ENCODE measurements around the gene NKIRAS2. TPM values are rescaled to one million over a fixed set of nuclear protein-coding genes. Genes with fewer than 3 reads are reported as not detected.
"Not testable (repeated sequence)": the region's sequence is repeated elsewhere in the genome, so short reads cannot be mapped to it uniquely, and the experiment has no call there.

The NKIRAS2 gene
- total RNA-seq, 2 donors from 2014 or later, result 14.3 to 15.6 TPM

DNA sequence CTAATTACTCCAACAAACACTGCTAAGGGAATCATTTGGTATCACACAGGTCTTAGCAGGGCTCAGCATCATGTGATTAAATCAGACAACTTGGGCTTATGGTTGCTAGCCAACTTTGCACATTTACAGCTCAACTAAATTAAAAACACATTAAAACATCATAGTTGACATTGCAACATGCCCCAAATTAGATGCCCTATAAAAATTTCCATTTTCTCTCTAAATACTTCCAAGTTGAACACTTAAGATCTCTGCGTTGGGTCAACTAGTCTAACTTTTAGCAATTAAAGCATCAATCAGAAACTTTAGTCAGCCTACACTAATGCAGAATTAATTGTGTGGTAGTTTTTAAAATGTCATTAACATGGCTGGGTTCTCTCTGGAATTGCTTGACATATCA is 14.7 kb upstream of the NKIRAS2 start:
- ATAC-seq, result no peak
- Mint-ChIP-seq H3K27ac (no peak overlapping the region), H3K4me3 (no peak overlapping the region), H3K4me1 (peaks cover 21% of the 10 kb centered on the region), H3K36me3 (ENCODE audit: low read depth) (no peaks in the 10 kb centered on the region), H3K27me3 (no peaks in the 10 kb centered on the region)
- no peaks in the 10 kb centered on the region for H3K9me3 ChIP-seq (ENCODE audit: control insufficient read depth, low read length, poor library complexity, severe bottlenecking)
- DNase-seq, result no peak

DNA sequence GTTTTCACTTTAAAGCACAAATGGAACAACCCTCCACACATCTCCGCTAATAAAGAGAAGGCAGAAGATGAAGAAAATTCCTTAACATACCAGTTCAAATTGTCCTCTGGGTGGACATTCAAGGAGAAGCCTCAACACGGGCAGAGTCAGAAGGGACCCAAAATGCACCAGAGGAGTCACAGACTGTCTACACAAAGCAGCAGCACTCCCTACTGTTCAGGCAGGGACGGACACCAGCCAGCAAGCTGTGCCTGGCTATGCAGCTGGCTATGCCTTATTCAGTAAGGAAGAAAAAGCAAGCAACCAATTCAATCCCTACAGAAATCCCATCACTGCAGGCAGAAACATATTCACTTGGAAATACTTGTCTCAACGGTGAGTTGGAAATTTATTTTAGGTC is 10.7 kb upstream of the NKIRAS2 start:
- Mint-ChIP-seq H3K4me3 (no peak overlapping the region), H3K36me3 (ENCODE audit: low read depth) (no peaks in the 10 kb centered on the region), H3K27me3 (no peaks in the 10 kb centered on the region), H3K27ac (peak overlapping the region; percentile 63), H3K4me1 (peaks cover 36% of the 10 kb centered on the region)
- H3K9me3 ChIP-seq (ENCODE audit: control insufficient read depth, low read length, poor library complexity, severe bottlenecking), result no peaks in the 10 kb centered on the region
- DNase-seq (no peak), ATAC-seq (no peak)

DNA sequence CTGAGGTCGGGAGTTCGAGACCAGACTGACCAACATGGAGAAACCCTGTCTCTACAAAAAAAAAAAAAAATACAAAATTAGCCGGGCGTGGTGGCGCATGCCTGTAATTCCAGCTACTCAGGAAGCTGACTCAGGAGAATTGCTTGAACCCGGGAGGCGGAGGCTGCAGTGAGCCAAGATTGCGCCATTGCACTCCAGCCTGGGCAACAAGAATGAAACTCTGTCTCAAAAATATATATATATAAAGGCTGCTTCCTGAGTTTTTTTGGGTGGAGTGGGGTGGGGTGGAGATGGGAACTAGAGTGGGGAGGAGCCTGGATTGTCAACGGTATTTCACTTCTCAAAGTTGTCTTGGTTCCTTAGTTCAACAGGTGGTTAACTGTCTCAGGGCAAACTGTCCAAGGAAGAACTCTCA is 9.6 kb upstream of the NKIRAS2 start:
- not testable (repeated sequence) for ATAC-seq; H3K9me3 ChIP-seq (ENCODE audit: control insufficient read depth, low read length, poor library complexity, severe bottlenecking); DNase-seq; H3K36me3 Mint-ChIP-seq (ENCODE audit: low read depth); H3K4me3 Mint-ChIP-seq; H3K27me3 Mint-ChIP-seq
- Mint-ChIP-seq H3K4me1 (peaks cover 37% of the 10 kb centered on the region), H3K27ac (peak overlapping the region; percentile 29)

DNA sequence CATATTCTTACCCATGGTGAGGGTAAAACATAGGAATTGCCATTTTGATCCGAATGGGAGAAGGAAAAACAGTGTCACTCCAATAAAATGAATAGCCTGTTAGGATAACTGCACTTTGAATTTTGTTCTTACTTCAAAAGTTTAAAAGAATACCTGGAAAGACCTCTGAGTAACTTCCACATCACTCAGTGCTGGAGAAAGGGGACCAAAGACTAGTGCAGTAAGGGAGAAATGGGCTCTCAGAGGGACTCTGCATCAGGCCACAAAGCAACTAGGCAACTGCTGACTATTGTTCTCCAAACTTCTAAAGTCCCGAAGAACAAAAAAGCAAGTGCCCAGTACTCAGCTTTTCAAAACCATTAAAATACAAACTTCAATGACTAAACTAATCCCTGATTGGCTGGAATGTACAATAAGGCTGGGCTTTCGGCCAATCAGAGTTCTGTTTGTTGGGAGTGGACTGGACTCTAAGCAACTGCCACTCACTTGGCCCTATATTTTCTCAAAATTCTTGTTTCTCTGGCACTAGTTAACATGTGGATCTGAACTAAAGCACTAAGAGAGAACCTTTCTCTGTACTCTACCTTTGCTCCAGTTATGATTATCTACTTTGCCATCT is 8.9 kb upstream of the NKIRAS2 start:
- H3K9me3 ChIP-seq (ENCODE audit: control insufficient read depth, low read length, poor library complexity, severe bottlenecking), result no peaks in the 10 kb centered on the region
- H3K27me3 Mint-ChIP-seq, result no peaks in the 10 kb centered on the region
- ATAC-seq (no peak), DNase-seq (no peak)
- H3K4me3 Mint-ChIP-seq, result no peak overlapping the region
- peaks cover 37% of the 10 kb centered on the region for H3K4me1 Mint-ChIP-seq
- peak overlapping the region; percentile 32 for H3K27ac Mint-ChIP-seq
- no peaks in the 10 kb centered on the region for H3K36me3 Mint-ChIP-seq (ENCODE audit: low read depth)

DNA sequence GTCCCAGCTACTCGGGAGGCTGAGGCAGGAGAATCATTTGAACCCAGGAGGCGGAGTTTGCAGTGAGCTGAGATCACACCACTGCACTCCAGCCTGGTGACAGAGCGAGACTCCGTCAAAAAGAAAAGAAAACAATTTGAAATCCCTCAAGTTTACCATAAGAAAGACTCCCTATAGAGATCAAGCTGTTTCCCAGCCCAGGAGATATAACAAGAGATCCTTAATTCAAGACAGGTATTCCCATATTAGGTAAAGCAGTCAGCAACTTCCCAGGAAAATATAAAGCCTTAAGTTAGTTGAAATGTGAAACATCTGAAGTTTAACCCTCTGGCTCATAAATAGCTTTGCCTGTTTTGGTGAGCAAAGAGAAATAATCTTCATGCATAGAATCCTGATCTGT is 7.5 kb upstream of the NKIRAS2 start:
- H3K27me3 Mint-ChIP-seq; H3K36me3 Mint-ChIP-seq (ENCODE audit: low read depth); H3K9me3 ChIP-seq (ENCODE audit: control insufficient read depth, low read length, poor library complexity, severe bottlenecking); DNase-seq; ATAC-seq: not testable (repeated sequence)
- Mint-ChIP-seq H3K4me1 (peaks cover 40% of the 10 kb centered on the region), H3K4me3 (peak overlapping the region; percentile 53), H3K27ac (peak overlapping the region; percentile 32)

DNA sequence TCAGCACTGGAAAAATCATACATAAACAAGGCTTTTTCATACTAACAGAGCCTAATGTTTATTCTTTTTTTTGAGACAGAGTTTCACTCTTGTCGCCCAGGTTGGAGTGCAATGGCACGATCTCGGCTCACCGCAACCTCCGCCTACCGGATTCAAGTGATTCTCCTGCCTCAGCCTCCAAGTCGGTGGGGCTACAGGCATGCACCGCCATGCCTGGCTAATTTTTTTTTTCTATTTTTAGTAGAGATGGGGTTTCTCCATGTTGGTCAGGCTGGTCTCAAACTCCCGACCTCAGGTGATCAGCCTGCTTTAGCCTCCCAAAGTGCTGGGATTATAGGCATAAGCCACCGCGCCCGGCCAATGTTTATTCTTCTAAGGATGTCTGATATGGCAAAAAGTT is 6.2 kb upstream of the NKIRAS2 start:
- peak overlapping the region; percentile 6 for H3K27ac Mint-ChIP-seq
- H3K27me3 Mint-ChIP-seq, H3K4me3 Mint-ChIP-seq: not testable (repeated sequence)

DNA sequence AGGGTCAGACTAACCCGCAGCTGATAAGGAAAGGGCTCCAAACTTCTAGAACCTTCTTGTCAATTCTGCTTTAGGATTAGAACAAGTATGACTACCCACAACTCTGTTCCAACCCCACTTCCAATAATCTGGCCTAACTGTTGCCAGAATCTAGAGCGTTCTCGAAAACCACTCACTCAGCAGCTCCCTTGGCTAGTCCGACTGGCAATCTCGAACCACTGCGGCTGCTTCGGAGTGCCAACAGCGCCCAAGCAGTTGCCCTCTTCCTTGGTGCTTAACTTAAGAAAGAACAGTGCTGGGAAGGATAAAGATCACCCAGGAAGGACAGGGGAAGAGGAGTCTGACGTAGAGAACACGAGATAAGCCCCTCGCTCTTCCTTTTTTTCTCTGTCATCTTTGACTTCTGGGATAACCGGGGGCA is 3.5 kb upstream of the NKIRAS2 start:
- DNase-seq, result no peak
- ATAC-seq, result no peak
- peak overlapping the region; percentile 99 for H3K27ac Mint-ChIP-seq
- no peaks in the 10 kb centered on the region for H3K9me3 ChIP-seq (ENCODE audit: control insufficient read depth, low read length, poor library complexity, severe bottlenecking)
- no peaks in the 10 kb centered on the region for H3K27me3 Mint-ChIP-seq
- peaks cover 46% of the 10 kb centered on the region for H3K4me1 Mint-ChIP-seq
- peaks cover 3% of the 10 kb centered on the region for H3K36me3 Mint-ChIP-seq (ENCODE audit: low read depth)
- H3K4me3 Mint-ChIP-seq, result peak overlapping the region; percentile 98

More for the DNA sequence above, 6.2 kb upstream of the NKIRAS2 start:
- DNase-seq; H3K9me3 ChIP-seq (ENCODE audit: control insufficient read depth, low read length, poor library complexity, severe bottlenecking); H3K36me3 Mint-ChIP-seq (ENCODE audit: low read depth); ATAC-seq: not testable (repeated sequence)
- H3K4me1 Mint-ChIP-seq, result peaks cover 44% of the 10 kb centered on the region

DNA sequence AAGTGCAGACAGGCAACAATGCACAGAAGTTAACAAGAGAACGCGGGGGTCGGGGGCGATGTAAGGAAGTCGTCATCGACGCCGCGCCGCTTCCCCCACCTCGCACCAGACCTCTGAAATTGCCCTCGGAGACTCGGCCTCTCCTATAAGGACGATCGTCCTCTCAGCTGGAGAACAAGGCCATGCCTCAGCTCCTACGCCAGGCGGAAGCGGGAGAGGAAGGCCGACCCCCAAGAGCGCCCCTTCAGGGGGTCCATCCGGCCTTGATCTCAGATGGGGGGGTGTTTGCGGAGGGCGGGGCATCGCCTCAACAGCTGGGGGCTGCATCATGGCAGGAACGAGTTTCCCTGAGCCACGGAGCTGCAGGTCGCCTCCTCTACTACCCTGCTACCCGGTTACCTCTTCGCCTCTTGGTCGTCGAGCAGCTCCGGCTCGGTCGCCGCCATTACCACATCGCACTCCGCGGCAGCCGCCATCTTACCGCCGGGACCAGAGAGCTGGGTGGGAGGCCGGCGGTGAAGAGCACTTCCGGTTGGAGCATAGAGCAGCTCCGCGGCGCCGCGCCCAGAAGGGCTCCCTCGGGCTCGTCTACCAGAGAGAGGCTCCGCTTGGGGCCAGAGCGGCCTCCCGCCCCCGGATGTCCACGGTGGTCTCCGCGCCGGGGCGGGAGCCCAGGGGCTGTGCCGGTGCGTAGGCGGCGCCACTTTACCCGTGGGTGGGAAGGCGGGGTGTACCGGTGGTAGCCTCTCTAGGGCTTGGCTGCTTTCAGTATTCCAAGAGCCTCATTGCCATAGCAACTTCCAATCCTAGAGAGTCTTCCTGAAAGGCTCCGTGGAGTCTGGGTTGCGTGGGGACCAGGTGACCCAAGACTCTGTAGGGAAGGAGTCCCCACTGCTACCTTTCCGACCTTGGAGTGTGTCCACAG is 2.7 kb upstream of the NKIRAS2 start, which contains the start of gene DNAJC7:
TSS of gene DNAJC7 (minus strand) at position 499 of the 925 bp plus-strand sequence. CDS start at position 476, 23 bp downstream.
- peaks cover 44% of the 10 kb centered on the region for H3K4me1 Mint-ChIP-seq
- H3K4me3 Mint-ChIP-seq, result peak within 1 kb of the TSS; percentile 98
- DNase-seq (peak; percentile 80 to 85 (median 81)), ATAC-seq (peak; percentile 88)
- H3K27me3 Mint-ChIP-seq, result no peaks in the 10 kb centered on the region
- peak within 1 kb of the TSS; percentile 99 for H3K27ac Mint-ChIP-seq
- peaks cover 5% of the 10 kb centered on the region for H3K36me3 Mint-ChIP-seq (ENCODE audit: low read depth)
- no peaks in the 10 kb centered on the region for H3K9me3 ChIP-seq (ENCODE audit: control insufficient read depth, low read length, poor library complexity, severe bottlenecking)

DNA sequence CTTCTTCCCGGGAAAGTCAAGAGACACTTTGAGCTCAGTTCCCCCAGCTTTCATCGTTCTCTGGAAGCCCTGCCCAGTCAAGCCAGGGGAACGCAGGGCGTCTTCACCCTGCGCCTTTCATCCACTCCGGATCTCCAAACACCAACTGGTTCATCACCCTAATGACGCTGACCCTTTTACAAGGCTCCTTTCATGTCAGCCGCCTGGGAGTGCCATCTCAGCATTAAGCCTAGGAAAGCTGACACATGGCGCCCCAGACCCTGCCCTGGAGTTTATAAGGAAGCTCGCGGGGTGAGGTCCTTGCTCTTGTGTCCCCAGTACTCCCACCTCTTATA is 2.1 kb upstream of the NKIRAS2 start:
- ATAC-seq, result no peak
- H3K36me3 Mint-ChIP-seq (ENCODE audit: low read depth), result peaks cover 7% of the 10 kb centered on the region

DNA sequence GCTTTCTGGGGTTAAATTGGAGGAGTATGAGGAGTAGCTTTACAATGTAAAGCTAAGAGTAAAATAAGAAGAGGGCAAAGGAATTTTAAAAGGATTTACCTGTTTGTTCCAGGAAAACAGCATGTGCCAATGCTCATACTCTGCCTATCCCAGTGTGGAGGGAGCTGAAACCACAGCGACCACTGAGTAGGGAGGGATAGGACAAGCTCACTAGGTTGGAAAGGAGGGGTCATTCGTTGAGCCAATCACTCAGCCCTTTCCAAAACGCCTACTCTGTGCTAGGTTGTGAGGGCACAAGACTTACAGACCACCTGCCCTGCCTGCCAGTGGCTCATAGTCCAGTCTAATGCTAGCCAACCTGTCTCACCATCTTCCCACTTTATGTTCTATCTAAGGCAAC is 1.6 kb upstream of the NKIRAS2 start:
- H3K27ac Mint-ChIP-seq, result peak overlapping the region; percentile 99

More for the DNA sequence above, 2.1 kb upstream of the NKIRAS2 start:
- no peaks in the 10 kb centered on the region for H3K9me3 ChIP-seq (ENCODE audit: control insufficient read depth, low read length, poor library complexity, severe bottlenecking)
- peak overlapping the region; percentile 99 for H3K27ac Mint-ChIP-seq
- H3K4me1 Mint-ChIP-seq, result peaks cover 44% of the 10 kb centered on the region
- DNase-seq, result no peak
- peak overlapping the region; percentile 98 for H3K4me3 Mint-ChIP-seq
- H3K27me3 Mint-ChIP-seq, result no peaks in the 10 kb centered on the region

DNA sequence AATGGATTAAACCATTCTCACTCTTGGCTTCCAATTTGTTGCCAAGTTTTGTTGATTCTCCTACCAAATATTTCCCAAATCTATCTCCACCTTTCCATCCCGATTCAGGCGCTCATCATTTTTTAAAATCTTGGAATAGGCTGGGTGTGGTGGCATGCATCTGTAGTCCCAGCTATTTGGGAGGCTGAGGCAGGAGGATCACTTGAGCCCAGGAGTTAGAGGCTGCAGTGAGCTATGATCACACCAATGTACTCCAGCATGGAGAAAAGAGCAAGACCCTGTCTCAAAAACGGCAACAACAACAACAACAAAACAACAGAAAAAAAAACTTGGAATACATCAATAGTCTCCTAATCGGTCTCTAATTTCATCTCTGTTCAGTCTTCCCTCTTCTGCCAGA is 902 bp upstream of the NKIRAS2 start:
- H3K9me3 ChIP-seq (ENCODE audit: control insufficient read depth, low read length, poor library complexity, severe bottlenecking), result no peaks in the 10 kb centered on the region
- DNase-seq (no peak), ATAC-seq (no peak)
- Mint-ChIP-seq H3K27ac (no peak overlapping the region), H3K4me1 (peaks cover 38% of the 10 kb centered on the region), H3K36me3 (ENCODE audit: low read depth) (peaks cover 7% of the 10 kb centered on the region), H3K4me3 (peak overlapping the region; percentile 98), H3K27me3 (no peaks in the 10 kb centered on the region)

More for the DNA sequence above, 1.6 kb upstream of the NKIRAS2 start:
- Mint-ChIP-seq H3K4me1 (peaks cover 40% of the 10 kb centered on the region), H3K4me3 (peak overlapping the region; percentile 98), H3K36me3 (ENCODE audit: low read depth) (peaks cover 7% of the 10 kb centered on the region), H3K27me3 (no peaks in the 10 kb centered on the region)
- H3K9me3 ChIP-seq (ENCODE audit: control insufficient read depth, low read length, poor library complexity, severe bottlenecking), result no peaks in the 10 kb centered on the region
- DNase-seq (no peak), ATAC-seq (no peak)

DNA sequence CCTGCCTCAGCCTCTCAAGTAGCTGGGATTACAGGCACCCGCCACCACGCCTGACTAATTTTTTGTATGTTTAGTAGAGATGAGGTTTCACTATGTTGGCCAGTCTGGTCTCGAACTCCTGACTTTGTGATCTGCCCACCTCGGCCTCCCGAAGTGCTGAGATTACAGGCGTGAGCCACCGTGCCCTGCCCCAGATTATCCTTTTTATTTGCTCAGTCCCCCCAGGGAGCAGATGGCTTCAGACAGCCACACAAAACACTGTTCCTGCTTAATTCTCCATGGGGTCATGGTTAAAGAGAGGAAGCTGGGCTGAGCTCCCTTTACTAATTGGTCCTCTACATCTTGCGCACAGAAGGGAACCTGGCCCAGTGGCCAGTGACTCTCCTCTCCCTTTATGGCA is 955 bp downstream of the NKIRAS2 start:
- Mint-ChIP-seq H3K4me1 (peaks cover 37% of the 10 kb centered on the region), H3K27ac (peak overlapping the region; percentile 93), H3K4me3 (peak overlapping the region; percentile 92)
- not testable (repeated sequence) for H3K36me3 Mint-ChIP-seq (ENCODE audit: low read depth); H3K27me3 Mint-ChIP-seq; H3K9me3 ChIP-seq (ENCODE audit: control insufficient read depth, low read length, poor library complexity, severe bottlenecking); ATAC-seq; DNase-seq

DNA sequence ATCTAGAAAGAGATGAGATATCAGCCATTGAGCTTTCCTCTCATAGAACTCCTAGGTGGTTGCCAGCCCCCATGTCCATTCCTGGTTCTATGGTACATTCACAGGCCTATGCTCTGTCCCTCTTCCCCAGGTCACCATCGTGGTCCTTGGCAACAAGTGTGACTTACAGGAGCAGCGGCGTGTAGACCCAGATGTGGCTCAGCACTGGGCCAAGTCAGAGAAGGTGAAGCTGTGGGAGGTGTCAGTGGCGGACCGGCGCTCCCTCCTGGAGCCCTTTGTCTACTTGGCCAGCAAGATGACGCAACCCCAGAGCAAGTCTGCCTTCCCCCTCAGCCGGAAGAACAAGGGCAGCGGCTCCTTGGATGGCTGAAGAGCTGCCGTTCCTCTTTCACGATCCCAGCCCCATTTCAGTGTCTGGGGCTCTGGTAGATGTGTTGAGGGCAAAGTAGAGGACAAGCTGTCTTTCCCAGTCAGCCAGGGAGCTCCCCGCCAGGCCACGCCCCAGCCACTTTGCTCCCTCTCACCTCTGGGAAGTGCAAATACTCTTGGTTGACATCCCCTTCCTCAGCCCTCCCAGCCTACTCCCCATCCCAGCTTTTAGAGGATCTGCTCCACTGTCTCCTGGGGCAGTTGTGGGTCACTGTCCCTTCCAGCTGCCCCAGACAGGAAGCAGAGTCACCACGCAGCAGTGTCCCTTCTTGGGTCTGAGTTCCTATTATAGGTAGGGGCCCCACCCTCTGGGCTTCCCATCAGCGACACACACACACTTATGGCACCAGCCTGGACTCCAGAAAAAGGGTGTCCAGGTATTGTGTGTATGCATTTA is 3.8 kb downstream of the NKIRAS2 start:
- ATAC-seq, result no peak
- Mint-ChIP-seq H3K4me3 (no peak overlapping the region), H3K36me3 (ENCODE audit: low read depth) (peaks cover 7% of the 10 kb centered on the region), H3K4me1 (peaks cover 29% of the 10 kb centered on the region), H3K27me3 (peaks cover 6% of the 10 kb centered on the region), H3K27ac (no peak overlapping the region)
- H3K9me3 ChIP-seq (ENCODE audit: control insufficient read depth, low read length, poor library complexity, severe bottlenecking), result no peaks in the 10 kb centered on the region
- DNase-seq, result no peak

Measured in T-helper 17 cell (primary cell).